Measurements from ENCODE around the gene COCH. TPM values are rescaled to one million over a fixed set of nuclear protein-coding genes. Genes with fewer than 3 reads are reported as not detected.

COCH gene
- total RNA-seq, 1 experiment from 2014 or later, result 9.4 TPM

- H3K27ac Mint-ChIP-seq, result peak overlapping the region; percentile 29; the same call in 1 of the 2 replicates
- H3K9me3 Mint-ChIP-seq, result no peaks in the 10 kb centered on the region
- H3K36me3 Mint-ChIP-seq, result peaks cover 13% of the 10 kb centered on the region
- no peak for TF ChIP-seq JUN (CRISPR knock-in tag; IDR thresholded peaks at IDR 0.05)
- no peak for TF ChIP-seq ATF2 (CRISPR knock-in tag; IDR thresholded peaks at IDR 0.05; ENCODE audit: borderline replicate concordance, low read depth)
- no peak for TF ChIP-seq PRRX2 (CRISPR knock-in tag; IDR thresholded peaks at IDR 0.05)
- no peak for TF ChIP-seq MLX (CRISPR knock-in tag; IDR thresholded peaks at IDR 0.05)
- no peak for TF ChIP-seq NR2C2 (CRISPR knock-in tag; IDR thresholded peaks at IDR 0.05)
- TF ChIP-seq ZNF281 (CRISPR knock-in tag; IDR thresholded peaks at IDR 0.05), result no peak
- no peak for TF ChIP-seq USF2 (CRISPR knock-in tag; IDR thresholded peaks at IDR 0.05)
- TF ChIP-seq NFATC4 (CRISPR knock-in tag; IDR thresholded peaks at IDR 0.05), result no peak
- no peak for TF ChIP-seq HMGA2 (CRISPR knock-in tag; IDR thresholded peaks at IDR 0.05)
- no peak for TF ChIP-seq CREB1 (CRISPR knock-in tag; IDR thresholded peaks at IDR 0.05)
- TF ChIP-seq FOXP4 (CRISPR knock-in tag; IDR thresholded peaks at IDR 0.05), result no peak
- TF ChIP-seq CDX4 (CRISPR knock-in tag; IDR thresholded peaks at IDR 0.05; ENCODE audit: borderline replicate concordance), result no peak
- TF ChIP-seq ZNF423 (CRISPR knock-in tag; IDR thresholded peaks at IDR 0.05), result no peak
- TF ChIP-seq OVOL2 (CRISPR knock-in tag; IDR thresholded peaks at IDR 0.05; ENCODE audit: borderline replicate concordance), result no peak
- TF ChIP-seq SP1 (CRISPR knock-in tag; conservative IDR thresholded peaks at IDR 0.05), result no peak
- no peak for ATAC-seq
- no peak overlapping the region for H3K4me3 Mint-ChIP-seq
- ChIA-PET POLR2A (no interaction called here), CTCF (interaction anchor here (0.6 kb wide), 1 partner anchor 335 kb away, joined by 3 read pairs; no protein-coding TSS in a partner anchor)
- DNase-seq (ENCODE audit: low spot score), result no peak
- no peaks in the 10 kb centered on the region for H3K4me1 Mint-ChIP-seq
- no peaks in the 10 kb centered on the region for H3K27me3 Mint-ChIP-seq (ENCODE audit: low read depth)
Measured at GRCh38 chr14:30894923-30895515, 20.7 kb downstream of the COCH start.

- peaks cover 13% of the 10 kb centered on the region for H3K36me3 Mint-ChIP-seq
- ATAC-seq, result no peak
- POLR2A ChIA-PET, result no interaction called here
- TF ChIP-seq ATF3 (CRISPR knock-in tag; conservative IDR thresholded peaks at IDR 0.05) (no peak), E2F5 (CRISPR knock-in tag; IDR thresholded peaks at IDR 0.05) (no peak), PRDM15 (CRISPR knock-in tag; IDR thresholded peaks at IDR 0.05) (no peak), NR2C2 (CRISPR knock-in tag; IDR thresholded peaks at IDR 0.05) (no peak), ERG (CRISPR knock-in tag; IDR thresholded peaks at IDR 0.05) (no peak), TCF7 (CRISPR knock-in tag; IDR thresholded peaks at IDR 0.05; ENCODE audit: low read depth) (no peak)
Measured at GRCh38 chr14:30896435-30896834, 22.1 kb downstream of the COCH start.

More at GRCh38 chr14:30896435-30896834, 22.1 kb downstream of the COCH start:
- H3K9me3 Mint-ChIP-seq, result no peaks in the 10 kb centered on the region
- H3K27ac Mint-ChIP-seq, result peak overlapping the region; percentile 84; the same call in 1 of the 2 replicates
- CTCF ChIA-PET, result interaction anchor here (0.6 kb wide), 1 partner anchor 237 kb away, joined by 4 read pairs; no protein-coding TSS in a partner anchor
- H3K4me1 Mint-ChIP-seq, result no peaks in the 10 kb centered on the region
- H3K4me3 Mint-ChIP-seq, result no peak overlapping the region
- no peaks in the 10 kb centered on the region for H3K27me3 Mint-ChIP-seq (ENCODE audit: low read depth)
- DNase-seq (ENCODE audit: low spot score), result no peak

Measured in WTC11 (cell line).